Nephron progenitor cell (in vitro differentiated cells): ENCODE results near the gene CTF1.
A peak's percentile ranks its signal among the peaks of the same experiment; 100 is the strongest.

Experiments used
- DNase-seq: peaks from one replicate; pipeline ENCODE4 v3.0.0; 2021
- H3K27ac Mint-ChIP-seq: 2 replicates; pipeline ENCODE4 v1.8.0; 2021; ENCODE audit warnings: mild to moderate bottlenecking, moderate library complexity, mixed read lengths
- H3K27me3 Mint-ChIP-seq: 2 replicates; pipeline ENCODE4 v1.8.0; 2021; ENCODE audit warnings: mild to moderate bottlenecking, low read depth, mixed read lengths; ENCODE audit not compliant: poor library complexity
- H3K36me3 Mint-ChIP-seq: 2 replicates; pipeline ENCODE4 v1.8.0; 2021; ENCODE audit warnings: low read depth, mixed read lengths
- H3K4me1 Mint-ChIP-seq: 2 replicates; pipeline ENCODE4 v1.8.0; 2021; ENCODE audit warnings: mixed read lengths
- H3K4me3 Mint-ChIP-seq: 2 replicates; pipeline ENCODE4 v1.8.0; 2021; ENCODE audit warnings: mild to moderate bottlenecking, moderate library complexity, mixed read lengths
- H3K9me3 Mint-ChIP-seq: 2 replicates; pipeline ENCODE4 v1.8.0; 2021; ENCODE audit warnings: mild to moderate bottlenecking, moderate library complexity, mixed read lengths
- CTCF ChIP-seq: fragments of 200-600 bp; sonication (generic); IDR thresholded peaks from 2 replicates; pipeline ENCODE4 v1.5.0; 2021; ENCODE audit warnings: antibody characterized with exemption

Gene CTF1

GRCh38 chr16:30951750-30952149 is 55.3 kb downstream of the CTF1 start:
- no peak for TF ChIP-seq CTCF
- Mint-ChIP-seq H3K36me3 (no peaks in the 10 kb centered on the region), H3K27me3 (no peaks in the 10 kb centered on the region), H3K27ac (no peak overlapping the region), H3K4me1 (peaks cover 44% of the 10 kb centered on the region), H3K4me3 (no peak overlapping the region), H3K9me3 (no peaks in the 10 kb centered on the region)
- no peak for DNase-seq

- Mint-ChIP-seq H3K36me3 (no peaks in the 10 kb centered on the region), H3K4me1 (peaks cover 34% of the 10 kb centered on the region), H3K9me3 (no peaks in the 10 kb centered on the region), H3K4me3 (no peak overlapping the region), H3K27me3 (no peaks in the 10 kb centered on the region), H3K27ac (peak overlapping the region; percentile 39)
- no peak for DNase-seq
- no peak for TF ChIP-seq CTCF
Observed at GRCh38 chr16:30953111-30953510, 56.7 kb downstream of the CTF1 start.
